RCC 7860 (cell line): ENCODE data around the gene GRK1.

ENCODE experiments used
- DNase-seq: peaks from one replicate; pipeline ENCODE4 v3.0.0-alpha.2; 2015; ENCODE audit warnings: low spot score
- FAIRE-seq: peaks from 2 replicates; lab custom pipeline; 2012; peaks lifted over from hg19 to GRCh38; lab: Jason Lieb, UNC

The GRK1 gene

DNA sequence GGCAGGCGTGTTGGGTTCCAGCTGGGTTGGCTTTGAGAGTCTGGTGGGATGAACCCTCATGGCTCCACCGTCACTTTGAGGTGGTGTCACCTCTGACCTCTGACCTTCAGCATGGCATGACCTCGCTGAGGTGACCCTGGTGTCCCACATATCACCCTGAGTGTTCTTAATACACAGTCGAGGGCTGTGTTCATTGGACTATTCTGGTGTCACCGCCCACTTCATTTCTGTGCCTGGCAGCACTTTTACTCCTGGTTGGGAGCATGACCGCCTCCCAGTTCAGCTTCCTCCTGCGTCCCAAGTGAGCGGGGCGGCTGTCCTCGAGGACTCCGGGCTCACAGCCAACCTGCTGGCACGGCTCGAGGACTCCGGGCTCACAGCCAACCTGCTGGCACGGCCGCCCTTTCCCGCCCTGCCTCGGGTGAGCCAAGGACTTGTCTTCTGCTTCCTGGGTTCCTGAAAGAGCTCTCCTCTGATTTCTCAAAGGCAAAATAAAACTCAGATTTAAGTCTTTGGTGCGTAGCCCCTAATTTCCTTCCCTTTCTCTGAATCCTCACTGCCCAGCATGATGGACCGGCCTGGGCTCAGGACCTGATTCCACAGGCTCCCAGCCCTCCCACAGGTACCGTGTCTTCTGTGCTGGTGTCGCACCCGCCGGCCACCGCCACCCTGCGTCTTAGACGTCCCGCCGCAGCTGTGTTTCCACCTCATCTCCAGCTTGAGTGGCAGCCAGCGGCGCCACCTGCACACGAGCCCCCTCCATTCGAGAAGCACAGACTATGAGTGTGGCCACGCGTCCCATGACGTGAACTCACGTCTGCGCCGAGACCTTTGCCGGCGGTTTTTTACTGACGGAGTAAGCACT lies 19.4 kb upstream of the GRK1 start:
- DNase-seq (peak; percentile 62), FAIRE-seq (peak; percentile 80)

DNA sequence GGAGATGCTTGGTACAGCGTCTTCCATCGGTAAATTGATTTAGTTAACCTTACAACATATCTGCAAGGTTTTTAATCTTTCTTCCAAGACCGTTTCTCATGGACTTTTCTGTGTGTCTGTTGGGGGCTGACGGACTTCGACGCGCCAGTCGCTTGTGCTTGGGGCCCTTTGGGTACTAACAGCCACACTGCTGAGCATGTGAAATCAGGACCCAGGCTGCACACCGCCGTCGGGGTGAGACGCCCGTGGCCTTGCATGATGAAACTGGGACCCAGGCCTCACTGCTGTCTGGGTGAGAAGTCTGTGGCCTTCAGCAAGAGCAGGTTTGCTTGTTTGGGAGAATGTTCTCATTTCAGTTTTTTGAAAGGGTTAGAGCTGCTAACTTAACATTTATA lies 18.8 kb upstream of the GRK1 start:
- FAIRE-seq (no peak), DNase-seq (no peak)

DNA sequence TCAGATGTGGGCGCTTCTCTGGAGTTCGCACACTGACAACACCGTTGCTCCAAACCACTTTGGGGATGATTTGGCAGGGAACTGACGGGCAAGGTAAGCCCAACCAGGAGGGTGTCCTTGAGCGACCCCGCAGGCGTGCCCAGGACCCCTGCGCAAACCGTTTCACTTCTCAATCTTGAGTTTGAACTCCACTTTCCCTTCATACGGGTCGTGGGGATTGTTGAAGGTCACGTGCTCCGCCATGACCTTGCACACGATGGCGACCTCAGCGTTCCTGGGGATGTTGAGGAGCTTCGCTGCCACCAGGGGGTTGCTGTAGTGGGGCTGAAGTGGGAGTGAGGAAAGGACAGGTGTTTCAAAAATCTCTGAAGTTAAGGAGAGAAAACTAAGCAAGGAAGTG lies 17.8 kb upstream of the GRK1 start:
- FAIRE-seq (no peak), DNase-seq (no peak)

DNA sequence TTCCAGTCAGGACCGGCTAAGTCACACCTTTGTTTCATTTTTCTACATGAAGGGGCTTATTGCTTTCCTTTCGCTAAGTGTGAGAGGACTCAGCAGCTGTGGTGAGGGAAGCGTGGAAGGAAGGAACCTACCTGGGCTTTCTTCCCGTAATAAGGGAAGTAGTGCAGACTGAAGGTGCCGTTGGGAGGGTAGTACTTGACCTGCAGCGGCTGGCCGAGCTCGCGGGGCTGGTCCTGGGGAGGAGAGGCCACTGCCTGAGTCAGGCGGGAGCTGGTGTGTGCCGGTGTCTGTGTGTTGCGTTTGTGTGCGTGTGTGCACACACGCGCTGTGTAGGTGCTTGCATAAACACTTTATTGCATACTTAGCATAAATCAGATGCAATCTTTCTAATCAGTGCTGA lies 16.7 kb upstream of the GRK1 start:
- no peak for DNase-seq
- no peak for FAIRE-seq

DNA sequence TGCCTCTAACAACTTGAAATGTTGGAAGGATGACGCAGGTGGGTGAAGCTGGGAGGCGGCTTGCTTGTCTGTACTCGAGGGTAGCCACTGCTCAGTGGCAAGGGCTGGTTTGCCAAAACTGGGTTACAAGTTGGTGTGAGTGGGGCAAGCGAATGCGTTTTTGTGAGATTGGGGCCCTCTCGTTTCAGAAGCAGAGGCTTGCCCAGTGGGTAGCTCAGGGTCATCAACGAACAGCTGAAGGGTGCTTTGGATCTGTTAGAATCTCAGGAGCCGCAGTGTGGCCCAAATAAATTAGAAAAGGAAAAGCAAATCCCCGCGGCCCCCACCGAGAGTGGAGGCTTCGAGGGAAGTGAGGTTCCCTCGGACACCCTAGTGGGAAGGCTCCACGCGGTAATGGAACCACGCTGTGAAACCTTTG lies 16.3 kb upstream of the GRK1 start:
- DNase-seq: no peak
- no peak for FAIRE-seq

DNA sequence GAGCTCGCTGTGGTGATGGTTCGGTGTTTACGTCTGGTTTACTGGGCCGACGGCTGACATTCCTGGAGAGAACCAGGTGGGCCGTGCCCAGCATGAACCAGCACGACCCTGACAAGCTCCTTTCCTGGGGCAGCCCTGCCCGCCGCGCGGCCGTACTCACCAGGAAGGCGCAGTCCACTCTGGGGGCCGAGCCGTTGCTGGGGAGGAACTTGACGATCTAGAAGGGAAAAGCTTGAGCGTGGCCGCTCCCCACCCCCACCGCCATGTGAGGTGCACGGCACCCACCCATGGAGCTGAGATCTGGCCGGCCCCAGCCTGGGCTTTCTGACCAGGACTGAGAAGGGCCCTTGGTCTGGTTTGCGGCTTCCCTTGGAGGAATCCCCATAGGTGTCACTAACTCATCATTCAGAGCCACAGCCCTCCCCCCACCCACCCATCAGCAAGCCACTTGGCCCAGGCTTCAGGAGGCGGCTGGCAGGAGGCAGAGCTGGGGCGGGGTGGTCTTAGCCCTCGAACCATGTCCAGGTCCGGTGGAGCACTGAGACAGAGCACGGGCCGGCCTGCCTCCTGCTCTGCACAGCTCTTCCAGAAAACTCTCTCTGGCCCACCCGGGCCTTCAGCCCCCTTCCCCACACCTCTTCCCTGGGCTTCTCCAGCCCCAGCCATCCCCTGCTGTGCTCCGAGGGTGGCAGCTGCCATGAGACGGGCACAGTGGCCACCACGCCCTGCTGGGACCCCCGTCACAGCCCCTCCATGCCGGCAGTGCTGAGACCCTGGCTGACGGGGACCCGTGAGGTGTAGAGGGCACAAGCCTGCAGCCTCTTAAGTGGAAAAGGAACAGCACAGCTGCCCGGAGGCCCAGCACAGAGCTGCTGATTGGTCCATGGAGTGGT lies 15.3 kb upstream of the GRK1 start:
- FAIRE-seq: no peak
- DNase-seq: no peak

DNA sequence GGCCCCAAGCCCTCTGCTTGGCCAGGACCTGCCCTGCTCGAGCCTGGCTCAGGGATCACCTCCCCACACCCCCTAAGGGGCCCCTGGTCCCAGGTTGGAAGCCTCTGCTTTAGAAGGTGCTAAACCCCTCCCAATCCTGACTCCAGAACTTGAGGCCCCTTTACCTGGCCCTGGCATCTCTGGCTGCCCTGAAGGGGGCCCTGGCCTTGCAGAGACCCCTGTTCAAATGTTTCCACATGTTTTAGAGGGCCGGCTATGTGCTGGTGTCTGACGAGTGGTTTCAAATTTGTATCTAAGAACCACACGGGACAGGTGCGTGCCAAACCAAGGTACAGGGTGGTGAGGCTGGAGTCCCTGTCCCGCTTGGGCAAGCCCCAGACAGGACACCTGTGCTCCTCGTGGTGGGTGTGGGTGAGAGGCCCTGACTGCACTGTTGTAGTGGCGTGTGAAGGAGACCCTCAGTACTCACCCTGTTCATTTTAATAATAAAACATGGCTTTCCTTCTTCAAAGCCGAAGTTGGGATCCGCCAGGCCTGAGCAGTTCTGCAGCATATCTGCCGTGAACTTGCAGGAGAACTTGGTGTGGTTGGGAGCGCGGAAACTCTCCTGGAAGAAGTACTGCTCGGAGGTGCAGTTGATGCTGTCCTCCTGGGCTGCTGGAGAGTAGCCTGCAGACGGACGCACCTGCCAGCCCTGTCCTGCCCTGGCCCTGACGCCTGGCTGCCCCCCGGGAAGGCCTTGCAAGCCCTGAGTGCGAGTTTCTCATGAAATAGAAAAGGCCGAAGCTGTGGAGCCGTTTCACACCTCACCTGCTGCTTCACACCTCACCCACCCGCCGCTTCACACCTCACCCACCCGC lies 14.4 kb upstream of the GRK1 start:
- FAIRE-seq (no peak), DNase-seq (no peak)

DNA sequence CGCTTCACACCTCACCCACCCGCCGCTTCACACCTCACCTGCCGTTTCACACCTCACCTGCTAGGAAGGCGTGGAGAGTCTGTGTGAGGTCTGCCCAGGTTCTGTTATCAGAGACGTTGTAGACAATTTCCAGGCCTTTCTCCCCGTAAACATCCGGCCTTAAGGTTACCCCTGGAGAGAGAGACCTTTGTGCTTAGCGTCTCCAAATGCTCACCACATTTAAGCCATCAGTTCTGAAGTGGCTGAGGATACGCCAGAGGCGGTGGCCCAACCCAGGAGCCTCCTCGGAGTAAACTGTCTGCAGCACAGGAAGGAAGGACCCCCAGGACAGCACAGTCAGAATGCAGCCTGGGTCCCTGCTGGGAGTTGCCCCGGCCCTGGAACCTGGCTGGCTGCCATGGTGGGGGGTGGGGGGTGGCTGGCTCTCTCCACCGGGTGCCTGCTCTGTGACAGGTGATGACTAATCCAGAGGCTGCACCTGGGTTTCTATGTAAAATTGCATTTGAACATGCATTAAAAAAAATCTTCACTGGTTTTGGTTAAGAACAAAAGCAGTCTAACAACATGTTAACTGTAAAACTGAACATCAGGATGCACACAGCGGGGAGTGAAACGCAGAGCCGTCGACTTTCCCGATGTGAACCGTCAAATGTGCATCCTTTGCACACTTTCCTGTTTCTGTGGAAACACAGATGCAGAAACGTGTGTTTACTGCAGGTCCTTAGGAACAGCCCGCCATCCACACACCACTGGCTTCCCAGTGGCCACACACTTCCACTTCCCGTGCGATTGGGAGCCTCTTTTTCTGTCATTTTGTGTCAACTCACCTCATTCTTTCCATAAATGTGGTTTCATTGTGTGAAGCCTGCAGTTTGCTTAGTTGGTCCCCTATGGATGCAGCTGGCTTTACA lies 13.5 kb upstream of the GRK1 start:
- no peak for FAIRE-seq
- no peak for DNase-seq

DNA sequence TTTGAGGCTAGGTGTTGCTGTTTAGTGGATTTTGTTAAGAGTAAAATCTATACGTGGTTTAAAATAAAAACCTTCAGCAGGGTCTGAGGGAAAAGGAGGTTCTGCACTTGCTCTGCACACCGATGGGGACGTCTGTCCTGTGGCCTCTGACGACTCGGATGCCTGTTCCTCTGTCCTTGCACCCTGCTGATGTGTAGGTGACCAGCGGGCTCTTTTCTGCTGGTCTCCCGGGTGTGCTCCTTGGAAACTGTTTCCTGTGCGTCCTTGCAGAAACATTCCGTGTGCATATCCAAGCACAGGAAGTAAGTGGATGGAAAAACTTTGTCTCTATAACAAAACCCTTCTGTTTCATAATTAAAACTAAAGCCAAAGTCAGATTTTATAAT lies 12.9 kb upstream of the GRK1 start:
- no peak for DNase-seq
- no peak for FAIRE-seq

DNA sequence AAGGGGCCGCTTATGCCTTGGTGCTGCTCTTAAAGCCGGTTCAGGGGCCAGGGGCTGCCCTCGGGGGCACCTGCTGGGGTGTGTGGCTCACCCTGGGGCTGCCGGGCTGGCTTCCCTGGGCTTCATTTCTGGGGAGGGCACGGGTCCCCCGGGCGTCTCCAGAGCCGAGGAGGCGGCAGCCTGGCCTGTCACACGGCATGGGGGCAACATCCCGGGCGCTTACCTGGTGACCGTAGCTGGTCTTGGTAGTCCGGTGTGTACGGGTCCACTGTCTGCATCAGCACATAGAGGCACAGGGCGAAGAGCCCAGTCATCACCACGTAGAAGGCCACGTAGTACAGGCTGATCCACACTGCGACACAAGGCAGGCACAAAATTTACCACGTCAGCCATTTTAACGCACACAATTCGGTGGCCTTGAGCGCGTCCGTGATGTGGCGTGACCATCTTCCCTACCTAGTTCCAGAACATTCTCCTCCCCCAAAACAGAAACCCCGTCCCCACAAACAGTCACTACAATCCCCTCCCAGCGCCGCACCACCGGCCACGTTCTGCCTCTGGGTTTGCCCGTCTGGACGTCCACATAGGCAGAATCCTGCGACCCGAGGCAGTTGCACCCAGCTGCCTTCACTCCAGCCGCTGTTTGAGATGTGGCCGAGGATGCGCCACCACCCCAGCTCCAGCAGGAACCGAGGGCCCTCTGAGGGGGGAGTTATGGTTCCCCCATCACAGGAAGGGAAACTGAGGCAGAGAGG lies 12.3 kb upstream of the GRK1 start:
- DNase-seq: no peak
- no peak for FAIRE-seq

DNA sequence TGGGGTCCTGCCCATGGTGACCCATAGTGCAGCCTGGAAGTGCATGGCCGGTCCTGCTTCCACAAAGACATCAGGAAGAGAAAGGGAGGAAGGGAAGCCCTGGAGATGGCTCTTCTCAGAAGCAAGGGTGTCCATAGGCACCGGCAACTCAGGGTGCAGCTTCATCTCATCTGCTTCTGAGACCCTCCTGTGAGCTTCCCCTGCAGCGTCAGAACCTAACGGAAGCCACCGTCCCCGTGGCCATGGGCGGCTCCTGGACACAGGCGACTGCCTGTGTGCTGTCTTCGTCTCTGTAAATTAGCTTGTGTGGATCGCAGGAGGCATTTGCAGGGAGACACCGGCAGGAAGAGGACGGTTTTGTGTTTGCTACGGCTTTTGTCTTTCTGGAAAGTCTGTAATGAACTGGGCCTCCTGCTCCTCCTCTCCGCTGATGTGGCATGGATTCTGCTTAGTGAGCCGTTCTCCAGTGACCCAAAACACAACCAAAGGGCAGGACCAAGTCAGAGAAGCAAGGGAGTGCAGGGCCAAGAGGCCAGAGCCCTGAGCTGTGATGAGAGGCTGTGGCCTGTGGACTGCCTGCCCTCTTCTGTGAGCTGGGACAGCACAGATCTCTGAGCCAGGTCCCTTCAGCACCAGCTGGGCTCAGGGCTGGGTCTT lies 11.5 kb upstream of the GRK1 start:
- FAIRE-seq (no peak), DNase-seq (no peak)

DNA sequence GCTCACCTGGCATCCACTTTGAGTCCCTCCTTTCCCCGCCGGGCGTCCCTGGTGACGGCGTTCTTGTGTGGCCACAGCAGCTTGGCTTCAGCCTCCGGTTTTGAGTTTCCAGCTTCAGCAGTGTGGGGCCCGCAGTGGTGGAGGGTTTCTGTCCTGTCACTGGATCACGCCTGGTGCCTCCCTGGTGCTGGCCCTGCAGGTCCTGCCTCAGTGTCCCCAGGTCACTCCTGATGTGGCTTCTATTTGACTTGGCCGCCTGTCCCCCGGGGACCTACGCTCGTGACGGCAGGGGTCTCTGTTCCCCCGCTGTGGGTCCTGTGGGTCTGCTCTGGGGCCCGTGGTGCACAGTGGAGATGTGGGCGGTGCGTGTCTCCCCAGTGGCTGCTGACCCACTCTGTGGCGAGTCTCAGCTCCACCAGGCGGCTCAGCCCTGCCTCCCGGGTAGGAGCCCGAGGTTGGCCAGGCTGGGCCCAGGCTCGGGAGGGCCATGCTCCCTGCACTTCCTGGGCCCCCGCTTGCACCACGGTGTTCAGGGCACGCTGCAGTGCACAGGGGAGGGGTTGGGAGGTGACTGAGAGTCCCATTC lies 10.9 kb upstream of the GRK1 start:
- no peak for FAIRE-seq
- DNase-seq: no peak

DNA sequence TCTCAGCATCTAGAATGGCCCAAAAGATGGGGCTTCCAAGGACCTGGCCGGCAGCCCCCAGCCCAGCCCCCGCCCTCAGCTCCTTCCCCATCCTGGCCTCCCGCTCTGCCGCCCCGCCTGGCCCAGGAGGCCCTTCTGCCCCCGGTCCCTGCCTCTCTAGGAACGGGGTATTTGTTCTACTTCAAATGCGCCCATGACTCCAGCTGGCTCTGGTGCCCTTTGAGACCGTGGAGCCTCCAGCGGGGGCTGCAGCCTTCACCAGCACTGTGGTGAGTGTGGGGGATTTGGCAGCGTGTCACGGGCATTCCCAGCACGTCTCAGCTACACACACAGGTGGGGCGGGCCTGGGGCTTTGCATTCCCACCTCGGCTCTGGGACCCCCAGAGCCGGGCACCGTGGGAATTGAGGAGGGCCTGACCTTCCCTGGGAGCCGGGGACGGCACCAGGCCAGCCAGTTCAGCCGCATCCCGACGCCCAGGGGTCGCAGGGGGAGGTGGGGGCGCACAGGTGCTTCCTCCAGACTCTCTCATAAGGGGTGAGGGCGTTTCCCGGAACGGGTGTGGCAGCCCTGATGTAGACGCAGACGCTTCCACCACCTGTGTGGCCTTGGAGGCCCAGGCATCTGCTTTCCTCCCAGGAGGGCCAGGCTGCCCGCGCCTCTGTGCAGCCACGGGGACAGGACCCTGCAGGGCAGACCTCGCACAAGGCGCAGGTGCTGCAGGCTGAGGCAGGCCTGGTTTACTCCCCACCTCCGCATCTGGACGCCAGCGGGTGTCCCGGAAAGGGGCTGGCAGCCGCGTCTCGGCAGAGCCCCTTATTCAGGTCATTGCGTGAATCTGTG lies 10.0 kb upstream of the GRK1 start:
- DNase-seq: no peak
- FAIRE-seq: no peak

DNA sequence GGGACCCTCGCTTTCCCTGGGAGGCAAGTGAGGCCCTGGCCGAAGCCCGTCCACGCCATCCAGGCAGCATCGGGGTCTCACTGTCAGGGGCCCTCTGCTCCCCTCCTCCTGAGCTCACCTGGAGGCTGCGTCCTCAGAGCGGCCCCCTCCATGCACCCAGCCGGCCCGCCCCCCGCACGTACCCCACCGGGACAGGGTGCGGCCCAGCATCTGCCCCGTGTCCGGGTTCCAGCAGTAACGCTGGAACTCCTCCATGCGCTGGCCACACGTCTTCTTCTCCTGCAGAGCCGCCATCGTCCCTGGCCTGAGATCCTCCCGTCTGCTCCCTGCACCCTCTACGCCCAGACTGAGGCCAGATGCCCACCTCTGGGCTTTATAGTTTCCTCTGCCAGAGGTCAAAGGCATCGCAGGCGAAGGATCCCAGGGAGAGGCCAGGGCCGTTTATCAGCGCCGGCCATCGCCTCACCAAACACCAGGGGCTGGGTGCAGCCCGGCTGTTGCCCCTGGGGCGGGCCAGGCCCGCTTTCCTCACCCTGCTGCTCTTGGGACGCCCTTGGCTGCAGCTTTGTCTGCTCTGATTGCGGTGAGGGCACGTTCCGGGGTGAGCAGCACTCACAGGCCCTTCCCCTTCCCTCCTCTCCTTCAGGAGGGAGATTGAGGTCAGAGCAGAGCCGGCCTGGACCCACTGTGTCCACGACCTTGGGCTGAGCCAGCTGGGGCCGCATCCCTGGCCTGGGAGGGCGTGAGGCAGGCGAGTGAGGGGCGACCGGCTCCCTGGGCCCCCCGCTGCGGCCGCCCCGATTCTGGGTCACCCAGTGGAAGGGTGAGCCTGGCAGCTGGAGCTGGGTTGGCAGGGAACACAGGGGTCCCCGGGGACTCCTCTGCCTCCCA lies 8.9 kb upstream of the GRK1 start, which contains the start of gene ATP4B:
Gene ATP4B (minus strand): TSS at position 348 of the 891 bp plus-strand sequence. CDS start 54 bp downstream, at position 294.
- DNase-seq (no peak), FAIRE-seq (no peak)

DNA sequence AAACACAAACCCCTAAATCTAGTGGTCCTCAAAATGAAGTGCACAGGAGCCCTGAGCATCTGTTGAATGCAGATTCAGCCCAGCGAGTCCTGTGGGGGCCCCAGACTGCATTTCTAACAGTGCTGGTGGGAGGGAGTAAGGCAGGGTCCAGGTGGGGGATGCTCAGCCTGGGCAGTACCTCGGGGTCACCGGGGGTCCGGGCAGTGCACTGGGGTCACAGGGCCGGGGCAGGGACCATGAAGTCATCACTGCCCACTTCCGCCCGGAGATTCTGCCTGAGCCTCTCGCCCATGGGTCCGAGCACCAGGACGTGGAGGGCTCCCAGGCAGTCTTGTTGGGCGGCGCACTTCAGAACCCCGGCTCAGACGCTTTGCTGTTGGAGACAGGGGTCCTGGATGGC lies 8.2 kb upstream of the GRK1 start:
- no peak for FAIRE-seq
- DNase-seq: no peak

DNA sequence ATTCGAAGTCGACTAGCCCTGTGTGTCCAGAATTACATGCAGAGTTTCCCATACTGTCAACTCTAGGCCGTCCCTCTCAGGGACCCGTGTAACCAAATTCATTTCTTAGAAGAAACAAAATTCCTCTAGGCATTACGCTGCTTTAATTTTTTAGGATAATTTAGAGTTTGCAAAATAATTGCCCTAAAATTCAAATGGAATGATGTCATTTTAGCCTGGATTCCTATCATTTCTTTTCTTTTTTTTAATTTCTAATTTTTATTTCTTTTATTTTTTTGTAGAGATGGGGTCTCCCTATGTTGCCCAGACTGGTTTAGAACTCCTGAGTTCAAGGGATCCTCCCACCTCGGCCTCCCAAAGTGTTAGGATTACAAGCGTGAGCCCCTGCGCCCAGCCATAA lies 7.7 kb upstream of the GRK1 start:
- DNase-seq (no peak), FAIRE-seq (no peak)
